HG03045 (cell line): ENCODE results near the gene CDC27.
A peak's percentile ranks its signal among the peaks of the same experiment; 100 is the strongest.
"Not testable (repeated sequence)": the region's sequence is repeated elsewhere in the genome, so short reads cannot be mapped to it uniquely, and the experiment has no call there.

Source experiments
- ATAC-seq: cut with Tn5 transposase; IDR thresholded peaks from one replicate; pipeline ENCODE4 v1.9.1; 2021; ENCODE audit warnings: mild to moderate bottlenecking, moderate library complexity; ENCODE audit not compliant: unreplicated experiment

Gene CDC27

GRCh38 chr17:47145351-47145750 lies 43.7 kb downstream of the CDC27 start:
- ATAC-seq: no peak

GRCh38 chr17:47135235-47135634 lies 53.9 kb downstream of the CDC27 start:
- no peak for ATAC-seq

GRCh38 chr17:47134354-47134753 lies 54.7 kb downstream of the CDC27 start:
- not testable (repeated sequence) for ATAC-seq

- ATAC-seq: no peak
Measured at GRCh38 chr17:47131761-47132160, 57.3 kb downstream of the CDC27 start.

GRCh38 chr17:47126835-47127234 lies 62.3 kb downstream of the CDC27 start:
- not testable (repeated sequence) for ATAC-seq

GRCh38 chr17:47123262-47123661 lies 65.8 kb downstream of the CDC27 start:
- not testable (repeated sequence) for ATAC-seq

GRCh38 chr17:47120521-47121095 lies 68.5 kb downstream of the CDC27 start:
- ATAC-seq: no peak

GRCh38 chr17:47119746-47120520 lies 69.2 kb downstream of the CDC27 start:
- ATAC-seq: no peak

GRCh38 chr17:47117386-47117785 lies 71.7 kb downstream of the CDC27 start:
- ATAC-seq: no peak

- no peak for ATAC-seq
Measured at GRCh38 chr17:47106130-47106529, 83.0 kb downstream of the CDC27 start.

- not testable (repeated sequence) for ATAC-seq
Measured at GRCh38 chr17:47105246-47105645, 83.8 kb downstream of the CDC27 start.

- no peak for ATAC-seq
Measured at GRCh38 chr17:47102914-47103313, 86.2 kb downstream of the CDC27 start.

- ATAC-seq: peak; percentile 98
Measured at GRCh38 chr17:47099987-47100711, 88.9 kb downstream of the CDC27 start.

- no peak for ATAC-seq
Measured at GRCh38 chr17:47099451-47099986, 89.6 kb downstream of the CDC27 start.

- ATAC-seq: no peak
Measured at GRCh38 chr17:47096343-47096742, 92.8 kb downstream of the CDC27 start.

- ATAC-seq: no peak
Measured at GRCh38 chr17:47095268-47095667, 93.8 kb downstream of the CDC27 start.

- no peak for ATAC-seq
Measured at GRCh38 chr17:47087093-47087492, 102.0 kb downstream of the CDC27 start.

- no peak for ATAC-seq
Measured at GRCh38 chr17:47085736-47086135, 103.4 kb downstream of the CDC27 start.

- ATAC-seq: no peak
Measured at GRCh38 chr17:47078801-47079200, 110.3 kb downstream of the CDC27 start.

- ATAC-seq: no peak
Measured at GRCh38 chr17:47077576-47077975, 111.5 kb downstream of the CDC27 start.

- ATAC-seq: no peak
Measured at GRCh38 chr17:47076171-47076570, 112.9 kb downstream of the CDC27 start.

- not testable (repeated sequence) for ATAC-seq
Measured at GRCh38 chr17:47074361-47074760, 114.7 kb downstream of the CDC27 start.
